Gastrocnemius medialis (tissue), 4 donors: ENCODE measurements around the gene MACC1.

Experiments
- POLR2A ChIP-seq, 2 donors: fragments of 450-650 bp; IDR thresholded peaks; one replicate each; pipeline ENCODE4 v1.6.1; 2017; ENCODE audit warnings: antibody characterized with exemption in 2 of 2, mild to moderate bottlenecking in 2 of 2, moderate library complexity in 2 of 2
- TF ChIP-seq, protein P1 (sequence below), 5 experiments: fragments of 450-650 bp in 3 of 5; fragments of 200-600 bp in 2 of 5; sonication (generic) in 2 of 5; IDR thresholded peaks in 4 of 5; conservative IDR thresholded peaks in 1 of 5; 1 replicate in 4 of 5; 2 replicates in 1 of 5; pipeline ENCODE4 v1.5.1; 2016 to 2019; ENCODE audit warnings: antibody characterized with exemption in 5 of 5, mild to moderate bottlenecking in 3 of 5, moderate library complexity in 3 of 5

DNA sequence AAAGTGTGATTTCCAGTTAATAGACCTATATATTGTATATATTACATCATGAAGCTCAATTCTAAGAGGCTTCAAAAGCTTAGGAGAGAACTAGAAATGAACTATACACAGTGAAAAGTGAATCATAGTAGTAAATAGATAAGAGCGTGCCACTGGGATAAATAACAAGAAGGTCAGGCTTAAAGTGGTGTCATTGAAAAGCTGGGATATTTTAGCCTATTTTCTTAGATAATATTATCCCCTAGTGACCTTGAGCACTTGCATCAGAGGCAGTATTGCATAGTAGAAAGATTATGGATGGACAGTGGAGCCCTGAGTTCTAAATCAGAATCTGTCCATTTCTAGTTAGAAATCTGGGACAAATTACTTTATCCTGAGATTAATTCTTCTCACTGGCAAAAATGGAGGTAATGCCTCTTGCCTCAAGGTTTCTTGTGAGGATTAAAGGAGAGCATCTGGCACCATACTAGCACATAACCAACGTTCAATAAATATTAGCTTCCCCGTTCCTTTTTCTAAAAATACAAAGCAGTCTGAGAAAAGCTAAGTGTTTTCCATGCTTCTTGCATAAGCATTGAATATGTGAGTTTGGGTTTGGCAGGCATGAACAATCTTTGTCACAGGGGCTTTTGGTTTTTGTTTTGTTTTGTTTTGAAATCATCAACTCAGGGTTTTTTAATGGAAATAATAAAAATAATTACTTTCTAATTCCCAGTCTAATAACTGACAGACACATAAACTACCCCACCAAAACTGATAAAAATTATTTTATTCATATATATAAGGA, 27.3 kb upstream of the MACC1 start:
- TF ChIP-seq, protein P1, sequence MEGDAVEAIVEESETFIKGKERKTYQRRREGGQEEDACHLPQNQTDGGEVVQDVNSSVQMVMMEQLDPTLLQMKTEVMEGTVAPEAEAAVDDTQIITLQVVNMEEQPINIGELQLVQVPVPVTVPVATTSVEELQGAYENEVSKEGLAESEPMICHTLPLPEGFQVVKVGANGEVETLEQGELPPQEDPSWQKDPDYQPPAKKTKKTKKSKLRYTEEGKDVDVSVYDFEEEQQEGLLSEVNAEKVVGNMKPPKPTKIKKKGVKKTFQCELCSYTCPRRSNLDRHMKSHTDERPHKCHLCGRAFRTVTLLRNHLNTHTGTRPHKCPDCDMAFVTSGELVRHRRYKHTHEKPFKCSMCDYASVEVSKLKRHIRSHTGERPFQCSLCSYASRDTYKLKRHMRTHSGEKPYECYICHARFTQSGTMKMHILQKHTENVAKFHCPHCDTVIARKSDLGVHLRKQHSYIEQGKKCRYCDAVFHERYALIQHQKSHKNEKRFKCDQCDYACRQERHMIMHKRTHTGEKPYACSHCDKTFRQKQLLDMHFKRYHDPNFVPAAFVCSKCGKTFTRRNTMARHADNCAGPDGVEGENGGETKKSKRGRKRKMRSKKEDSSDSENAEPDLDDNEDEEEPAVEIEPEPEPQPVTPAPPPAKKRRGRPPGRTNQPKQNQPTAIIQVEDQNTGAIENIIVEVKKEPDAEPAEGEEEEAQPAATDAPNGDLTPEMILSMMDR (IDR thresholded peaks at IDR 0.05 in 4 of 5, conservative IDR thresholded peaks at IDR 0.05 in 1 of 5), result no peak
- TF ChIP-seq POLR2A (IDR thresholded peaks at IDR 0.05), result no peak
